ENCODE measurements around the gene OSBPL3.

DNA sequence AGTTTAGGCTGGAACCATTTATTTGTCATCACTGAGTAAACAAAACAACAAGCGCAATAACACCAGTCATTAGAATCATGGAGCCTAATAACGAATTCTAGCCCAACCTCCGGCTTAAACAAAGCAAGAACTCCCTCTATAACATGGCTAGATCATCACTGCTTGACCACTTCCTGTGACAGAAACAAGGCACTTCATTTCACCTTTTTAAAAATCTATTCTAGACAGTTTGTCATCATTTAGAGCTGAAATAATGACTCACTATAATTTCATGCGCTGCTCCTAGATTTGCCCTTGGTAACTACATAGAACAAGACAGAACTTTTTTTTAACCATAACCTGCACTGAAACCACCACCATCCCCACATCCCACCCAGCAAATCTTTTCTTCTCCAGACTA is 81.3 kb downstream of the OSBPL3 start:
- TF ChIP-seq, protein P1, sequence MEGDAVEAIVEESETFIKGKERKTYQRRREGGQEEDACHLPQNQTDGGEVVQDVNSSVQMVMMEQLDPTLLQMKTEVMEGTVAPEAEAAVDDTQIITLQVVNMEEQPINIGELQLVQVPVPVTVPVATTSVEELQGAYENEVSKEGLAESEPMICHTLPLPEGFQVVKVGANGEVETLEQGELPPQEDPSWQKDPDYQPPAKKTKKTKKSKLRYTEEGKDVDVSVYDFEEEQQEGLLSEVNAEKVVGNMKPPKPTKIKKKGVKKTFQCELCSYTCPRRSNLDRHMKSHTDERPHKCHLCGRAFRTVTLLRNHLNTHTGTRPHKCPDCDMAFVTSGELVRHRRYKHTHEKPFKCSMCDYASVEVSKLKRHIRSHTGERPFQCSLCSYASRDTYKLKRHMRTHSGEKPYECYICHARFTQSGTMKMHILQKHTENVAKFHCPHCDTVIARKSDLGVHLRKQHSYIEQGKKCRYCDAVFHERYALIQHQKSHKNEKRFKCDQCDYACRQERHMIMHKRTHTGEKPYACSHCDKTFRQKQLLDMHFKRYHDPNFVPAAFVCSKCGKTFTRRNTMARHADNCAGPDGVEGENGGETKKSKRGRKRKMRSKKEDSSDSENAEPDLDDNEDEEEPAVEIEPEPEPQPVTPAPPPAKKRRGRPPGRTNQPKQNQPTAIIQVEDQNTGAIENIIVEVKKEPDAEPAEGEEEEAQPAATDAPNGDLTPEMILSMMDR (IDR thresholded peaks at IDR 0.05; ENCODE audit: low read depth, low read length, missing input control), result no peak
- TF ChIP-seq ATF3 (IDR thresholded peaks at IDR 0.05) (no peak), RXRA (IDR thresholded peaks at IDR 0.05) (no peak), RAD21 (IDR thresholded peaks at IDR 0.05) (no peak), GABPA (IDR thresholded peaks at IDR 0.05 in 1 of 2, conservative IDR thresholded peaks at IDR 0.05 in 1 of 2) (no peak), JUND (IDR thresholded peaks at IDR 0.05) (no peak), YY1 (IDR thresholded peaks at IDR 0.05) (no peak), SP1 (IDR thresholded peaks at IDR 0.05) (no peak), MAX (IDR thresholded peaks at IDR 0.05) (no peak), TAF1 (conservative IDR thresholded peaks at IDR 0.05) (no peak), ZBTB33 (IDR thresholded peaks at IDR 0.05) (no peak), EGR1 (IDR thresholded peaks at IDR 0.05; ENCODE audit: low read depth in 2 of 2) (no peak), HNF4A (conservative IDR thresholded peaks at IDR 0.05) (no peak)
- TF ChIP-seq, protein P2, sequence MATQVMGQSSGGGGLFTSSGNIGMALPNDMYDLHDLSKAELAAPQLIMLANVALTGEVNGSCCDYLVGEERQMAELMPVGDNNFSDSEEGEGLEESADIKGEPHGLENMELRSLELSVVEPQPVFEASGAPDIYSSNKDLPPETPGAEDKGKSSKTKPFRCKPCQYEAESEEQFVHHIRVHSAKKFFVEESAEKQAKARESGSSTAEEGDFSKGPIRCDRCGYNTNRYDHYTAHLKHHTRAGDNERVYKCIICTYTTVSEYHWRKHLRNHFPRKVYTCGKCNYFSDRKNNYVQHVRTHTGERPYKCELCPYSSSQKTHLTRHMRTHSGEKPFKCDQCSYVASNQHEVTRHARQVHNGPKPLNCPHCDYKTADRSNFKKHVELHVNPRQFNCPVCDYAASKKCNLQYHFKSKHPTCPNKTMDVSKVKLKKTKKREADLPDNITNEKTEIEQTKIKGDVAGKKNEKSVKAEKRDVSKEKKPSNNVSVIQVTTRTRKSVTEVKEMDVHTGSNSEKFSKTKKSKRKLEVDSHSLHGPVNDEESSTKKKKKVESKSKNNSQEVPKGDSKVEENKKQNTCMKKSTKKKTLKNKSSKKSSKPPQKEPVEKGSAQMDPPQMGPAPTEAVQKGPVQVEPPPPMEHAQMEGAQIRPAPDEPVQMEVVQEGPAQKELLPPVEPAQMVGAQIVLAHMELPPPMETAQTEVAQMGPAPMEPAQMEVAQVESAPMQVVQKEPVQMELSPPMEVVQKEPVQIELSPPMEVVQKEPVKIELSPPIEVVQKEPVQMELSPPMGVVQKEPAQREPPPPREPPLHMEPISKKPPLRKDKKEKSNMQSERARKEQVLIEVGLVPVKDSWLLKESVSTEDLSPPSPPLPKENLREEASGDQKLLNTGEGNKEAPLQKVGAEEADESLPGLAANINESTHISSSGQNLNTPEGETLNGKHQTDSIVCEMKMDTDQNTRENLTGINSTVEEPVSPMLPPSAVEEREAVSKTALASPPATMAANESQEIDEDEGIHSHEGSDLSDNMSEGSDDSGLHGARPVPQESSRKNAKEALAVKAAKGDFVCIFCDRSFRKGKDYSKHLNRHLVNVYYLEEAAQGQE (IDR thresholded peaks at IDR 0.05), result no peak

Data from liver (tissue), 3 donors.